HepG2 (cell line): ENCODE results near the gene FAM222B. TPM values are rescaled to one million over a fixed set of nuclear protein-coding genes. Genes with fewer than 3 reads are reported as not detected.

ENCODE experiments used
- ATAC-seq: fragments of 200-7000 bp; cut with Tn5 transposase; 3 replicates; pipeline ENCODE4 v1.9.1; 2020; ENCODE audit warnings: mild to moderate bottlenecking, moderate library complexity
- BruUV-seq: library from RNA; stranded (reverse); fragments of 400-500 nt; replicated peaks from 2 replicates; lab custom pipeline; 2021; lab: Mats Ljungman, UMichigan
- CTCF ChIA-PET: fragments of 300-600 bp; formaldehyde crosslinking; extraction: SDS; loops from one replicate; lab custom pipeline; 2021; ENCODE audit warnings: low total read pairs, inconsistent platforms, low intra/inter-chr PET ratio; lab: Yijun Ruan, JAX
- POLR2A ChIA-PET: fragments of 350-600 bp; sonication (Branson Sonifier 250); formaldehyde crosslinking; loops from one replicate; lab custom pipeline; 2020; ENCODE audit warnings: antibody characterized with exemption, inconsistent platforms; lab: Yijun Ruan, JAX
- DNase-seq: peaks from one replicate; pipeline ENCODE4 v3.0.0-alpha.2; 2015; ENCODE audit warnings: low spot score
- FAIRE-seq: peaks from 3 replicates; lab custom pipeline; 2011; peaks lifted over from hg19 to GRCh38; lab: Jason Lieb, UNC
- H2AFZ ChIP-seq: one replicate; pipeline ENCODE4 v1.6.1; 2011; ENCODE audit warnings: low read length, inconsistent platforms
- H3K27ac ChIP-seq: fragments of 300-600 bp; 3 replicates; pipeline ENCODE4 v1.8.0; 2011; ENCODE audit warnings: mixed run types, mild to moderate bottlenecking, mixed read lengths, low read length, inconsistent platforms; ENCODE audit not compliant: insufficient read depth; ENCODE audit errors: extremely low read length
- H3K27me3 ChIP-seq, 2 experiments: fragments of 200-600 bp in 1 of 2; 2 replicates in 1 of 2; 3 replicates in 1 of 2; pipeline versions ENCODE4 v1.6.0 to v1.8.0; 2011; ENCODE audit warnings: low read length in 2 of 2, mild to moderate bottlenecking in 2 of 2, moderate library complexity in 2 of 2, inconsistent platforms in 1 of 2; ENCODE audit not compliant: insufficient read depth in 2 of 2, control insufficient read depth in 1 of 2
- H3K36me3 ChIP-seq, 2 experiments: fragments of 200-600 bp in 1 of 2; replicated peaks in 1 of 2; 2 replicates in 1 of 2; 3 replicates in 1 of 2; pipeline versions ENCODE4 v1.5.1 to v1.8.0; 2011; ENCODE audit warnings: low read length in 2 of 2, inconsistent platforms in 1 of 2; ENCODE audit not compliant: insufficient read depth in 2 of 2, control insufficient read depth in 1 of 2
- H3K4me1 ChIP-seq: 2 replicates; pipeline ENCODE4 v1.5.1; 2012; ENCODE audit warnings: low read length, inconsistent platforms; ENCODE audit not compliant: insufficient read depth
- H3K4me2 ChIP-seq: 2 replicates; pipeline ENCODE4 v1.6.0; 2011; ENCODE audit warnings: low read depth, low read length, inconsistent platforms
- H3K4me3 ChIP-seq, 3 experiments: fragments of 200-600 bp in 1 of 3; sonication (generic), shearing (Covaris generic) in 1 of 3; replicated peaks in 1 of 3; 2 replicates each; pipeline ENCODE4 v1.5.1; 2011 to 2016; ENCODE audit warnings: low read length in 3 of 3, inconsistent platforms in 2 of 3, low read depth in 2 of 3, mild to moderate bottlenecking in 2 of 3, control low read depth in 1 of 3, mixed read lengths in 1 of 3; ENCODE audit not compliant: insufficient read depth in 1 of 3
- H3K79me2 ChIP-seq: one replicate; pipeline ENCODE4 v1.6.1; 2011; ENCODE audit warnings: low read length, inconsistent platforms; ENCODE audit not compliant: insufficient read depth
- H3K9ac ChIP-seq: 2 replicates; pipeline ENCODE4 v1.6.0; 2011; ENCODE audit warnings: mild to moderate bottlenecking, low read depth, low read length, inconsistent platforms; ENCODE audit not compliant: insufficient read depth
- H3K9me3 ChIP-seq: 2 replicates; pipeline ENCODE4 v1.5.1; 2012; ENCODE audit warnings: mild to moderate bottlenecking, low read length
- H4K20me1 ChIP-seq: 2 replicates; pipeline ENCODE4 v1.6.0; 2011; ENCODE audit warnings: inconsistent platforms, mild to moderate bottlenecking, low read length, moderate library complexity; ENCODE audit not compliant: insufficient read depth
- FOXP1 ChIP-seq, 2 experiments: fragments of 450-650 bp in 1 of 2; IDR thresholded peaks; 2 replicates each; pipeline ENCODE4 v1.6.1; 2017 to 2018; ENCODE audit warnings: antibody characterized with exemption in 1 of 2
- MBD4 ChIP-seq: IDR thresholded peaks from 2 replicates; pipeline ENCODE4 v1.6.1; 2012; ENCODE audit warnings: low read length, inconsistent platforms, borderline replicate concordance
- RFX5 ChIP-seq: IDR thresholded peaks from 2 replicates; pipeline ENCODE4 v1.6.1; 2011; ENCODE audit warnings: low read depth, low read length, improper control_type of control experiment
- SALL1 ChIP-seq: sonication (generic); formaldehyde crosslinking; IDR thresholded peaks from 2 replicates; pipeline ENCODE4 v1.8.0; 2022; ENCODE audit warnings: mild to moderate bottlenecking, missing genetic modification reagents
- SUZ12 ChIP-seq: fragments of 150-350 bp; IDR thresholded peaks from 2 replicates; pipeline ENCODE4 v1.6.1; 2014; ENCODE audit warnings: low read depth, low read length
- ZFP36L1 ChIP-seq: sonication (generic); formaldehyde crosslinking; IDR thresholded peaks from 2 replicates; pipeline ENCODE4 v1.8.0; 2022; ENCODE audit warnings: mild to moderate bottlenecking, missing genetic modification reagents, moderate library complexity
- WGBS: methylation state at CpG from one replicate; pipeline ENCODE4 v1.1.6; 2017; ENCODE audit warnings: low lambda C conversion rate; 5-methylcytosine and 5-hydroxymethylcytosine counted together
- in situ Hi-C: cut with HindIII; loops from 2 replicates; pipeline ENCODE4 v1.10.0; 2017; ENCODE audit warnings: low pct_unique_long_range_greater_than_20kb; ENCODE audit not compliant: extremely low pct_ligation_motif_present
- intact Hi-C: fragments of 100-400 bp; cut with micrococcal nuclease; formaldehyde crosslinking; loops from one replicate; pipeline ENCODE4 v1.10.0; 2022; ENCODE audit not compliant: unreplicated experiment
- polyA plus RNA-seq, 8 experiments: library from polyadenylated mRNA; depleted of rRNA in 3 of 8; stranded (reverse) in 7 of 8; unstranded in 1 of 8; fragments of >200 nt; fragmentation: Illumina TruSeq in 4 of 8; extraction: Trizol in 4 of 8; gene quantifications; 2 replicates each; pipeline versions ENCODE4 v1.2.1 to v1.2.3, GENCODE V29; 2011 to 2016; ENCODE audit warnings: low read depth in 4 of 8, missing spikeins in 1 of 8, mixed read lengths in 1 of 8; ENCODE audit not compliant: insufficient read depth in 1 of 8
- total RNA-seq, 5 experiments: library from RNA; depleted of rRNA; stranded (reverse); fragments of >200 nt; fragmentation: Illumina TruSeq; extraction: Trizol; gene quantifications; 2 replicates each; pipeline ENCODE4 v1.2.3, GENCODE V29; 2016; ENCODE audit warnings: low read depth in 1 of 5
- TF ChIP-seq, protein P1 (sequence below): sonication (generic); formaldehyde crosslinking; IDR thresholded peaks from 2 replicates; pipeline ENCODE4 v1.4.0; 2020; ENCODE audit warnings: missing genetic modification reagents

The FAM222B gene
- total and polyA plus RNA-seq, 2 of the 13 experiments (the other 11 are each of a cell fraction or from before 2014, with no cell fraction given), result 3.5 to 7.3 TPM

DNA sequence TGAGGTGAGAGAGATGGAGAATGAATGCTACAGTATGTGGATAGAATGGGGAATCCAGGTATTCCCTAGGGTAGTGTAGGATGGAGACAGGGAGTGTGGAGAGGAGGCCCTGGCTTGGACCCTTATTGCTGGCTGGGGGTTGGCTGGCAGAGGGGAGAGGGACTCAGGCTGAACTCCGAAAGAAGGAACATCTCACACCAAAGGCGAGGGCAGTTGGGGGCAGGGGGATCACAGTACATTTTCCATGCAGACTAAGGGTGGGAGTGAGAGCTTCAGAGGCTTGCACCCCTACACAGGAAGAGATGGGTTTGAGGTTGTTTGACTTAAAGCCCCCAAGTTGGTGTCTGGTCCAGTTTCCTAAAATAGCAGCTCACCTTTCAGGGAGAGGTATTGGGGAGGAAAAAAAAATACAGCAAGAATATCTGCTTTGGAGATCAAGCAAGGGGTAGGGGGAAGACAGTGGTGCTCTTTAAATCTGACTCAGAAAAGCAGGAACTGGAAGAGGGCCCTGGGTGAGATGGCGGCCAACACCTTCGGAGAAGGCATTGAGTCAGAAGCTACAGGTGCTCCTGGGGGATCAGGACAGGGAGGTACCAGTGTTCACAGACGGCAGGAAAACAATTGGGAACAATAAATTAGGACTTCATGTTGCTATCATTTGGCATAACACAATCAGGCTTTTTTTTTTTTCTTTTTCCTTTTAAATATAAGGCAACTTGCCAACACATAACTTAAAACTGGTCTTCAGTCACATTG, 86.4 kb downstream of the FAM222B start:
- Histone ChIP-seq H3K9me3 (no peaks in the 10 kb centered on the region), H2AFZ (no peak overlapping the region), H3K79me2 (no peaks in the 10 kb centered on the region), H3K27me3 (no peaks in the 10 kb centered on the region), H3K4me2 (no peak overlapping the region), H3K9ac (no peak overlapping the region), H3K4me3 (no peak overlapping the region), H3K36me3 (peaks cover 24 to 34% of the 10 kb centered on the region in 2 experiments), H4K20me1 (no peaks in the 10 kb centered on the region), H3K27ac (no peak overlapping the region), H3K4me1 (no peaks in the 10 kb centered on the region)
- no TSS peak for BruUV-seq
- CTCF ChIA-PET, result no interaction called here
- WGBS, result 97% methylated on average over 5 of the region's 5 CpGs
- ATAC-seq (peak; percentile 3; the same call in 2 of the 3 replicates), FAIRE-seq (no peak), DNase-seq (no peak)
- POLR2A ChIA-PET, result interaction anchor here (0.7 kb wide), 1 partner anchor 89 kb away, joined by 3 read pairs; no protein-coding TSS in a partner anchor
- intact Hi-C loops (no loop called here), in situ Hi-C loops (no loop called here)
- TF ChIP-seq MBD4 (no peak), ZFP36L1 (CRISPR knock-in tag) (no peak), SALL1 (CRISPR knock-in tag) (no peak), FOXP1 (IDR thresholded peaks at IDR 0.05) (no peak), FOXP1 (CRISPR knock-in tag; IDR thresholded peaks at IDR 0.05) (no peak), SUZ12 (no peak), RFX5 (no peak)
- TF ChIP-seq, protein P1, sequence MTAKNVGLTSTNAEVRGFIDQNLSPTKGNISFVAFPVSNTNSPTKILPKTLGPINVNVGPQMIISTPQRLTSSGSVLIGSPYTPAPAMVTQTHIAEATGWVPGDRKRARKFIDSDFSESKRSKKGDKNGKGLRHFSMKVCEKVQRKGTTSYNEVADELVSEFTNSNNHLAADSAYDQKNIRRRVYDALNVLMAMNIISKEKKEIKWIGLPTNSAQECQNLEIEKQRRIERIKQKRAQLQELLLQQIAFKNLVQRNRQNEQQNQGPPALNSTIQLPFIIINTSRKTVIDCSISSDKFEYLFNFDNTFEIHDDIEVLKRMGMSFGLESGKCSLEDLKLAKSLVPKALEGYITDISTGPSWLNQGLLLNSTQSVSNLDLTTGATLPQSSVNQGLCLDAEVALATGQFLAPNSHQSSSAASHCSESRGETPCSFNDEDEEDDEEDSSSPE (CRISPR knock-in tag), result no peak
